Measurements from ENCODE around the gene LLPH. TPM values are rescaled to one million over a fixed set of nuclear protein-coding genes. Genes with fewer than 3 reads are reported as not detected.

Gene LLPH
- polyA plus RNA-seq, 1 donor (not counting 4 experiments of a cell fraction or from before 2014, with no cell fraction given): 36.6 TPM

GRCh38 chr12:66108386-66108785 lies 22.2 kb downstream of the LLPH start:
- Histone ChIP-seq H3K4me1 (ENCODE audit: control insufficient read depth, extremely low read depth, insufficient read depth, low read length) (peaks cover 5% of the 10 kb centered on the region), H3K9me3 (ENCODE audit: control insufficient read depth, low read depth, low read length) (no peaks in the 10 kb centered on the region), H3K4me2 (ENCODE audit: control insufficient read depth, extremely low read depth, insufficient read depth, low read depth, low read length) (no peak overlapping the region), H3K79me2 (ENCODE audit: control insufficient read depth, insufficient read depth, low read length) (no peaks in the 10 kb centered on the region), H3K9ac (ENCODE audit: control insufficient read depth, extremely low read depth, insufficient read depth, low read length) (no peak overlapping the region), H3K27ac (ENCODE audit: control insufficient read depth, insufficient read depth, low read length) (no peak overlapping the region), H3K4me3 (ENCODE audit: control insufficient read depth in 2 of 3, extremely low read depth in 1 of 3, insufficient read depth in 2 of 3, low read depth in 1 of 3, low read length in 3 of 3) (no peak overlapping the region), H3K27me3 (ENCODE audit: control insufficient read depth, extremely low read depth, insufficient read depth, low read length) (no peaks in the 10 kb centered on the region), H2AFZ (ENCODE audit: control insufficient read depth, low read length) (no peak overlapping the region), H3K9me1 (ENCODE audit: control insufficient read depth, extremely low read depth, insufficient read depth, low read length) (no peaks in the 10 kb centered on the region), H4K20me1 (ENCODE audit: control insufficient read depth, extremely low read depth, insufficient read depth, low read length) (no peaks in the 10 kb centered on the region), H3K36me3 (ENCODE audit: control insufficient read depth in 2 of 2, extremely low read depth in 1 of 2, insufficient read depth in 2 of 2, low read length in 2 of 2) (no peaks in the 10 kb centered on the region)
- FAIRE-seq (no peak), DNase-seq (ENCODE audit: low read depth, low spot score) (no peak)
- dilution Hi-C loops (cut with MboI; ENCODE audit: extremely low pct_ligation_motif_present, low sequenced_read_pairs): no loop called here
- no peak for TF ChIP-seq CTCF (optimal IDR thresholded peaks at IDR 0.05 in 1 of 3, IDR thresholded peaks at IDR 0.05 in 1 of 3, conservative IDR thresholded peaks at IDR 0.05 in 1 of 3; ENCODE audit: extremely low read depth in 1 of 3, insufficient read depth in 2 of 3, low read length in 3 of 3)
- no peak for TF ChIP-seq EZH2 (IDR thresholded peaks at IDR 0.05; ENCODE audit: low read length)

GRCh38 chr12:66107451-66107915 lies 23.1 kb downstream of the LLPH start:
- peak overlapping the region; percentile 12 for H3K4me2 ChIP-seq (ENCODE audit: control insufficient read depth, extremely low read depth, insufficient read depth, low read depth, low read length)
- no peaks in the 10 kb centered on the region for H3K9me3 ChIP-seq (ENCODE audit: control insufficient read depth, low read depth, low read length)
- H2AFZ ChIP-seq (ENCODE audit: control insufficient read depth, low read length): peak overlapping the region; percentile 72
- DNase-seq (ENCODE audit: low read depth, low spot score) (peak; percentile 63), FAIRE-seq (peak; percentile 89)
- no peaks in the 10 kb centered on the region for H3K79me2 ChIP-seq (ENCODE audit: control insufficient read depth, insufficient read depth, low read length)
- TF ChIP-seq CTCF (optimal IDR thresholded peaks at IDR 0.05 in 1 of 3, IDR thresholded peaks at IDR 0.05 in 1 of 3, conservative IDR thresholded peaks at IDR 0.05 in 1 of 3; ENCODE audit: extremely low read depth in 1 of 3, insufficient read depth in 2 of 3, low read length in 3 of 3) (peak; percentile 60 to 75 (median 74)), EZH2 (IDR thresholded peaks at IDR 0.05; ENCODE audit: low read length) (no peak)
- H3K36me3 ChIP-seq (ENCODE audit: control insufficient read depth in 2 of 2, extremely low read depth in 1 of 2, insufficient read depth in 2 of 2, low read length in 2 of 2): no peaks in the 10 kb centered on the region
- dilution Hi-C loops (cut with MboI; ENCODE audit: extremely low pct_ligation_motif_present, low sequenced_read_pairs): no loop called here
- no peaks in the 10 kb centered on the region for H4K20me1 ChIP-seq (ENCODE audit: control insufficient read depth, extremely low read depth, insufficient read depth, low read length)
- H3K27ac ChIP-seq (ENCODE audit: control insufficient read depth, insufficient read depth, low read length): no peak overlapping the region
- no peak overlapping the region for H3K9ac ChIP-seq (ENCODE audit: control insufficient read depth, extremely low read depth, insufficient read depth, low read length)
- H3K9me1 ChIP-seq (ENCODE audit: control insufficient read depth, extremely low read depth, insufficient read depth, low read length): no peaks in the 10 kb centered on the region
- H3K4me3 ChIP-seq (ENCODE audit: control insufficient read depth in 2 of 3, extremely low read depth in 1 of 3, insufficient read depth in 2 of 3, low read depth in 1 of 3, low read length in 3 of 3): no peak overlapping the region
- no peaks in the 10 kb centered on the region for H3K27me3 ChIP-seq (ENCODE audit: control insufficient read depth, extremely low read depth, insufficient read depth, low read length)
- H3K4me1 ChIP-seq (ENCODE audit: control insufficient read depth, extremely low read depth, insufficient read depth, low read length): peaks cover 5% of the 10 kb centered on the region
